ENCODE results near the gene FGD2. TPM values are rescaled to one million over a fixed set of nuclear protein-coding genes. Genes with fewer than 3 reads are reported as not detected.

The FGD2 gene
- total RNA-seq, 2 experiments from 2014 or later, result 0.50 to 0.63 TPM

DNA sequence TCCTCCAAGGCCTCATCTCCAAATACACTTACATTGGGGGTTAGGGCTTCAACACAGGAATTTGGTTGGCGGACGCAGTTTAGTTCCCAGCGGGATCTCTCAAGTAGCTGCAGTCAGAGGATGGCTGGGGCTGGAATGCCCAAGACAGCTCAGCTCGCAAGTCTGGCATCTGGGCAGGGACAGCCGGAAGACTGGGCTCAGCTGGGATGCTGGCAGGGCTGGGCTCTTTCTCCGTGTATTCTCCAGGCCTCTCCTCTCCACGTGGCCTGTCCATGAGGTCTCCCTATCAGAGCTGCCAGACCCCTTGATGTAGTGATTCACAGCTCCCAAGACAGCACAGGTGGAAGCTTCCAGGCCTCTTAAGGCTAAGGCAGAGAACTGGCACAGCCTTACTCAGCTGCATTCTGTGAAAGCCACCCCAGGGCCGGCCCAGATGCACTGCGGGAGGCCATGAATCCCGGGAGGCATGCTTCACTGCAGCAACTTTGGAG, 5.0 kb downstream of the FGD2 start:
- Mint-ChIP-seq H3K4me3 (no peak overlapping the region), H3K36me3 (ENCODE audit: low read depth) (no peaks in the 10 kb centered on the region), H3K9me3 (ENCODE audit: low read depth) (no peaks in the 10 kb centered on the region), H3K27me3 (no peaks in the 10 kb centered on the region), H3K4me1 (peaks cover 12% of the 10 kb centered on the region), H3K27ac (no peak overlapping the region)
- ATAC-seq, result no peak
- POLR2A ChIA-PET, result no interaction called here
- DNase-seq, result no peak
- intact Hi-C loops (cut with DNase I, micrococcal nuclease), result no loop called here
- CTCF ChIA-PET, result interaction anchor here (1.3 kb wide), 1 partner anchor 125 kb away, joined by 8 read pairs; no protein-coding TSS in a partner anchor

DNA sequence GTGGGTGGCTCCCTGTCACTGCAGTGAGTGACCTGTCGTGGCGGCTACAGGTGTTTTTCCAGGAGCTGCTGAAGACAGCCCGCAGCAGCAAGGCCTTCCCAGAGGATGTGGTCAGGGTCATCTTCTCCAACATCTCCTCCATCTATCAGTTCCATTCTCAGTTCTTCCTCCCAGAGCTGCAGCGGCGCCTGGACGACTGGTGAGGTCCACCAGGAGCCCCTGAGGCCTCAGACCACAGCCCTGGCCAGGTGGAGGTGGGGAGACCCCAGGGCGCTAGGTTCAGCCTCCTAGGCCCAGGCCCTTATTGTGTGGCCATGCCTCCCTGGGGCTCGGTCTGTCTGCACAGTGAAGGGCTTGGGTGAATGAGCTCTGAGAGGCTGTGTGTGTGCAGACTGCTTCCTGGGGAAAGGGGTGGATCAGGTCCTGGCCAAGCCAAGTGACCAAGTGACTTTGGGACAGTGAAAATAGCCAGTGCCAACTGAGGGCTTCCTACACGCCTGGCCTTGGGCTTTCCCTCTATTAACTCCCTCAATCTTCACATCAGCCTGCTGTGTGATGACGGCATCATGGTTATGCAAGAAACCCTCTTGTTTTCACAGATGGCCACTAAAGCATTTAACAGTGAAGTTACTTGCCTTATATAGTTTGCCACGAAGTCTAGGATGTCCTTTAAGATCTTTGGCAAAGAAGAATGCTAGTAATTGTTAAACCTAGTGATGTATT, 6.4 kb downstream of the FGD2 start:
- H3K4me3 Mint-ChIP-seq, result no peak overlapping the region
- ATAC-seq (no peak), DNase-seq (no peak)
- ChIA-PET CTCF (interaction anchor here (0.7 to 1.3 kb wide), 3 partner anchors 127 to 205 kb away, joined by 3 to 8 read pairs (median 4); no protein-coding TSS in a partner anchor), POLR2A (no interaction called here)
- no peaks in the 10 kb centered on the region for H3K4me1 Mint-ChIP-seq
- no peaks in the 10 kb centered on the region for H3K27me3 Mint-ChIP-seq
- H3K27ac Mint-ChIP-seq, result no peak overlapping the region
- no peaks in the 10 kb centered on the region for H3K9me3 Mint-ChIP-seq (ENCODE audit: low read depth)
- H3K36me3 Mint-ChIP-seq (ENCODE audit: low read depth), result no peaks in the 10 kb centered on the region
- intact Hi-C loops (cut with DNase I, micrococcal nuclease), result no loop called here

- no peaks in the 10 kb centered on the region for H3K9me3 Mint-ChIP-seq (ENCODE audit: low read depth)
- DNase-seq (no peak), ATAC-seq (no peak)
- H3K4me1 Mint-ChIP-seq, result peaks cover 11% of the 10 kb centered on the region
- ChIA-PET POLR2A (no interaction called here), CTCF (interaction anchor here (1.0 kb wide), 1 partner anchor 129 kb away, joined by 3 read pairs; no protein-coding TSS in a partner anchor)
- H3K36me3 Mint-ChIP-seq (ENCODE audit: low read depth), result no peaks in the 10 kb centered on the region
- H3K27ac Mint-ChIP-seq, result no peak overlapping the region
- no peak overlapping the region for H3K4me3 Mint-ChIP-seq
- intact Hi-C loops (cut with DNase I, micrococcal nuclease), result no loop called here
- H3K27me3 Mint-ChIP-seq, result no peaks in the 10 kb centered on the region
Measured at GRCh38 chr6:37013516-37014491, 8.3 kb downstream of the FGD2 start.

GRCh38 chr6:37014667-37015066, 9.2 kb downstream of the FGD2 start:
- H3K27me3 Mint-ChIP-seq, result no peaks in the 10 kb centered on the region
- ChIA-PET POLR2A (no interaction called here), CTCF (interaction anchor here (4.6 to 22.3 kb wide), 2 partner anchors 193 to 248 kb away, joined by 73 to 586 read pairs; no protein-coding TSS in a partner anchor)
- no peak overlapping the region for H3K27ac Mint-ChIP-seq
- DNase-seq (no peak), ATAC-seq (no peak)
- H3K4me3 Mint-ChIP-seq, result no peak overlapping the region
- H3K4me1 Mint-ChIP-seq, result peaks cover 19% of the 10 kb centered on the region
- H3K36me3 Mint-ChIP-seq (ENCODE audit: low read depth), result no peaks in the 10 kb centered on the region
- no peaks in the 10 kb centered on the region for H3K9me3 Mint-ChIP-seq (ENCODE audit: low read depth)
- intact Hi-C loops (cut with DNase I, micrococcal nuclease), result no loop called here

DNA sequence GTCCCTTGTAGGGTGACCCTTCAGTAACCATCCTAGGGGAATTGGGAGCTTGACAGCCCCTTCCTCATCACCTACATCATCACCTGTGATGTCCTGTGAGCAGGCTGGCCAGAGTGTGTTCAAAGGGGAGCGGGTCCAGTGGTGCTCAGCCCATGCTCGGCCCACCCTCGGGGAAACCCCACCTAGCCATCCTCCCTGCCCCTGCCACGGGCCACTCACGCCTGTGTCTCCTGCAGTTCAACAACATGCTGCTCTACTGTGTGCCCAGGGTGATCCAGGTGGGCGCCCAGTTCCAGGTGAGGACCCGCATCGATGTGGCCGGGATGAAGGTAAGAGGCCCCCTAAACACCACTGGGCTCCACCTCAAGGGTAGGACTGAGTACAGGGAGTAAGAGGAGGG, 10.1 kb downstream of the FGD2 start:
- Mint-ChIP-seq H3K36me3 (ENCODE audit: low read depth) (no peaks in the 10 kb centered on the region), H3K27me3 (no peaks in the 10 kb centered on the region), H3K4me3 (no peak overlapping the region), H3K9me3 (ENCODE audit: low read depth) (no peaks in the 10 kb centered on the region), H3K4me1 (peaks cover 19% of the 10 kb centered on the region), H3K27ac (no peak overlapping the region)
- ChIA-PET CTCF (interaction anchor here (0.9 to 22.3 kb wide), 4 partner anchors 8 to 249 kb away, joined by 4 to 586 read pairs (median 172); partner anchors contain the start of gene PIM1), POLR2A (interaction anchor here (0.6 kb wide), 1 partner anchor 344 kb away, joined by 8 read pairs; no protein-coding TSS in a partner anchor)
- DNase-seq, result no peak
- intact Hi-C loops (cut with DNase I, micrococcal nuclease), result no loop called here
- no peak for ATAC-seq

DNA sequence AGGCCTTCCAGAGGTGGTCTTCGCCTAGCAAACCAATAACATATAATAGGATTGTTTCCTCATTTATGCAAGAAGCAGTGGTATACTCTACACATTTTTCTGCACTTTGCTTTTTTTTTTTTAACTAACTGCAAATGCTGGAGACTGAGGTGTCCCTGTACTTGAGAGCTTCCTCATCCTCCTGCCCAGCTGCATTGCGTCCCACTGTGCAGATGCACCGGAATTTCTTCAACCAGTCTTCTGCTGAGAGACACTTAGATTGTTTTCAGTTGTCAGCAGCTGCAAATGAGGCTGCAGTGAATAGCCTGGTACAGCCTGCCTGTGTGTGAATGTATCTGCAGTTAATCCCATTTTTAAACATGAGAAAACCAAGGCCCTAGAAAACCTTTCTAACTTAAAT, 11.5 kb downstream of the FGD2 start:
- Mint-ChIP-seq H3K9me3 (ENCODE audit: low read depth) (no peaks in the 10 kb centered on the region), H3K36me3 (ENCODE audit: low read depth) (no peaks in the 10 kb centered on the region), H3K4me1 (peaks cover 31% of the 10 kb centered on the region), H3K27me3 (no peaks in the 10 kb centered on the region), H3K4me3 (no peak overlapping the region), H3K27ac (no peak overlapping the region)
- intact Hi-C loops (cut with DNase I, micrococcal nuclease), result no loop called here
- ChIA-PET POLR2A (no interaction called here), CTCF (interaction anchor here (0.5 to 22.3 kb wide), 19 partner anchors 13 to 250 kb away, joined by 3 to 586 read pairs (median 6); partner anchors contain the start of genes C6orf89 and PIM1)
- DNase-seq (no peak), ATAC-seq (no peak)

- Mint-ChIP-seq H3K9me3 (ENCODE audit: low read depth) (no peaks in the 10 kb centered on the region), H3K27ac (peak overlapping the region; percentile 33), H3K27me3 (no peaks in the 10 kb centered on the region), H3K36me3 (ENCODE audit: low read depth) (no peaks in the 10 kb centered on the region), H3K4me3 (no peak overlapping the region), H3K4me1 (peaks cover 38% of the 10 kb centered on the region)
- DNase-seq (peak; percentile 20), ATAC-seq (no peak)
- ChIA-PET POLR2A (interaction anchor here (0.6 to 1.2 kb wide), 5 partner anchors 30 to 191 kb away, joined by 4 to 6 read pairs (median 4); partner anchors contain the start of gene PIM1), CTCF (interaction anchor here (0.6 to 22.3 kb wide), 65 partner anchors 9 to 1635 kb away, joined by 3 to 586 read pairs (median 5); partner anchors contain the start of genes C6orf89, MTCH1, PIM1 and PPIL1)
- intact Hi-C loops (cut with DNase I, micrococcal nuclease), result loop anchor here (1.0 to 2.0 kb wide), 10 partner anchors 31 to 675 kb away; partner anchors contain the start of genes C6orf89 (in 2 of the 2) and MTCH1 (in 1 of the 2)
Measured at GRCh38 chr6:37017606-37018197, 12.2 kb downstream of the FGD2 start.

- H3K4me3 Mint-ChIP-seq, result no peak overlapping the region
- H3K27ac Mint-ChIP-seq, result peak overlapping the region; percentile 61
- no peaks in the 10 kb centered on the region for H3K9me3 Mint-ChIP-seq (ENCODE audit: low read depth)
- ChIA-PET CTCF (interaction anchor here (0.5 to 22.3 kb wide), 68 partner anchors 10 to 1634 kb away, joined by 3 to 586 read pairs (median 5); partner anchors contain the start of genes C6orf89, MTCH1, PIM1 and PPIL1), POLR2A (interaction anchor here (0.6 to 1.2 kb wide), 6 partner anchors 29 to 191 kb away, joined by 3 to 6 read pairs (median 4); partner anchors contain the start of gene PIM1)
- peaks cover 45% of the 10 kb centered on the region for H3K4me1 Mint-ChIP-seq
- no peaks in the 10 kb centered on the region for H3K36me3 Mint-ChIP-seq (ENCODE audit: low read depth)
- DNase-seq, result peak; percentile 97
- intact Hi-C loops (cut with DNase I, micrococcal nuclease), result loop anchor here (1.0 to 2.0 kb wide), 10 partner anchors 30 to 674 kb away; partner anchors contain the start of genes C6orf89 (in 2 of the 2) and MTCH1 (in 1 of the 2)
- ATAC-seq, result peak; percentile 95
- no peaks in the 10 kb centered on the region for H3K27me3 Mint-ChIP-seq
Measured at GRCh38 chr6:37018198-37019064, 13.0 kb downstream of the FGD2 start.

DNA sequence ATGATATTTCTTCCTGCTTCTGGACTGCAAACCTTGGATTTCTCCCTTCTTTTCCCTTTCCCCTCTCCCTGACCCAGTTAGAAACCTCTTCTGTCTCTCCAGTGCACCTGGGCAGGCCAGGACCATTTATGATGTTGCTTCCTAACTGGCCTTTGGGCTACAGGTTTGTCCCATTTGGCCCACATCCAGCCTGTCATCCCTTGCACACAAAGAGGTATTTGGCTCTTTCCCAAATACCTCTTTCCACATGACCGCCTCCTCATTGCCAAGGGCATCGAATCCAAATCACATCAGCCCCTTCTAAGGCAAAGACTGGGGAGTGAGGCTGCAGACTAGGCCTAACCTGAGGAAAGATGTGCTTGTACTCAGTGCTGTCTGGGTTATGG, 13.6 kb downstream of the FGD2 start:
- ChIA-PET CTCF (interaction anchor here (0.7 to 22.3 kb wide), 20 partner anchors 11 to 277 kb away, joined by 3 to 586 read pairs (median 10); partner anchors contain the start of genes C6orf89, PIM1 and PPIL1), POLR2A (no interaction called here)
- intact Hi-C loops (cut with DNase I, micrococcal nuclease), result loop anchor here in 1 of 2 experiments (2.0 kb wide), 2 partner anchors 30 to 296 kb away; no protein-coding TSS in a partner anchor
- ATAC-seq (no peak), DNase-seq (no peak)
- Mint-ChIP-seq H3K4me1 (peaks cover 51% of the 10 kb centered on the region), H3K27ac (peak overlapping the region; percentile 61), H3K36me3 (ENCODE audit: low read depth) (no peaks in the 10 kb centered on the region), H3K4me3 (no peak overlapping the region), H3K9me3 (ENCODE audit: low read depth) (no peaks in the 10 kb centered on the region), H3K27me3 (no peaks in the 10 kb centered on the region)

All from activated CD4-positive, alpha-beta T cell treated with anti-CD3 and anti-CD28 coated beads for 36 hours (primary cell).